Measurements from ENCODE around the gene ADAMTS17. TPM values are rescaled to one million over a fixed set of nuclear protein-coding genes. Genes with fewer than 3 reads are reported as not detected.

The ADAMTS17 gene
- total RNA-seq, 4 donors from 2014 or later: 4.5 to 11.4 (median 6.6) TPM

DNA sequence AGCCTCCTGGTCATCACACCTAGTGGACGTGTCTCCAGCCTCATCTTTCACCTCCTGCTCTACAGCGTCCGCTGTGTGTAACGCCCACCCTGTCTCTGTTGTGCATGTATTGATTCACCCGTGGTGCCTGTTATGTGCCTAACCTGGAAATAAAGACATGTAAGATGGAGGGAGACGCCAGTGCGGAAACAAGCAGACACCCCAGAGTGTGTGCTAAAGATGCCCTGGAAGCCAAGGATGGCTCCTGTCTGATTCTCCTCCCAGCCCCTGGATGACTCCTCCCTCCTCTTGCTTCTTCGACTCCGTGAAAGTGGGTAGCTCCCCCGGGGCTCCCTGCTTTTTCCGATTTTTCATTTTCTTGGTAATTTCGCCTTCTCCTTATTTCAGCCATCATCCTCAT, 241.8 kb downstream of the ADAMTS17 start:
- TF ChIP-seq CTCF (IDR thresholded peaks at IDR 0.05) (no peak), POLR2A (IDR thresholded peaks at IDR 0.05) (no peak)
- no peak overlapping the region for H3K27ac ChIP-seq
- no peaks in the 10 kb centered on the region for H3K27me3 ChIP-seq
- H3K4me1 ChIP-seq: no peaks in the 10 kb centered on the region
- 91 to 95% methylated on average over 7 to 12 of the region's 12 CpGs for WGBS, 2 donors
- no peak overlapping the region for H3K4me3 ChIP-seq
- intact Hi-C loops (cut with DNase I): no loop called here
- no peak for DNase-seq
- H3K36me3 ChIP-seq: no peaks in the 10 kb centered on the region
- H3K9me3 ChIP-seq: no peaks in the 10 kb centered on the region

DNA sequence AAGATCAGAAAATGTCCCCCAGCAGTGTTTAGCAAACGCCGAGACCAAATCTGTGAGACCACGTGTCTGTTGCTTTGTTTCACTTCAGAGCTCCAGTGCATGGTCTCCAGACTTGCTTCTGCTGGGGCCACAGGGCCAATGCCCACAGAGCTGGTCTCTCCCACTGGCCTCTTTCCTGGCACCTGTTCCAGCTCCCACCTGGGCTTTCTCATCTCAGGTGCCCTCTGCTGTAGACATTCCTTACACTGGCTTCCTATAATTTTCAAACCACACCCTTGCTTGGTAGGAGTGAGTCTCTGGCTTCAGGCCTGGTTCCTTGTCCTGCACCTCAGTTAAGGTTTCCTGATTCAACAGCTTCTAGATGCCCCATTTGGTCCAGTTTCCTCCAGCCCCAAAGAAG, 243.1 kb downstream of the ADAMTS17 start:
- TF ChIP-seq CTCF (IDR thresholded peaks at IDR 0.05) (no peak), POLR2A (IDR thresholded peaks at IDR 0.05) (no peak)
- intact Hi-C loops (cut with DNase I): no loop called here
- H3K9me3 ChIP-seq: no peaks in the 10 kb centered on the region
- no peaks in the 10 kb centered on the region for H3K36me3 ChIP-seq
- H3K27me3 ChIP-seq: no peaks in the 10 kb centered on the region
- DNase-seq: no peak
- H3K4me3 ChIP-seq: no peak overlapping the region
- H3K4me1 ChIP-seq: no peaks in the 10 kb centered on the region
- no peak overlapping the region for H3K27ac ChIP-seq
- WGBS, 2 donors: 89 to 100% methylated on average over 2 to 3 of the region's 3 CpGs

- no peak for DNase-seq
- no peaks in the 10 kb centered on the region for H3K9me3 ChIP-seq
- WGBS, 2 donors: 79 to 89% methylated on average over 9 to 11 of the region's 13 CpGs
- TF ChIP-seq CTCF (IDR thresholded peaks at IDR 0.05) (no peak), POLR2A (IDR thresholded peaks at IDR 0.05) (no peak)
- no peaks in the 10 kb centered on the region for H3K36me3 ChIP-seq
- H3K27me3 ChIP-seq: no peaks in the 10 kb centered on the region
- no peaks in the 10 kb centered on the region for H3K4me1 ChIP-seq
- intact Hi-C loops (cut with DNase I): no loop called here
- H3K27ac ChIP-seq: no peak overlapping the region
- no peak overlapping the region for H3K4me3 ChIP-seq
Observed at GRCh38 chr15:100097342-100098127, 244.2 kb downstream of the ADAMTS17 start.

DNA sequence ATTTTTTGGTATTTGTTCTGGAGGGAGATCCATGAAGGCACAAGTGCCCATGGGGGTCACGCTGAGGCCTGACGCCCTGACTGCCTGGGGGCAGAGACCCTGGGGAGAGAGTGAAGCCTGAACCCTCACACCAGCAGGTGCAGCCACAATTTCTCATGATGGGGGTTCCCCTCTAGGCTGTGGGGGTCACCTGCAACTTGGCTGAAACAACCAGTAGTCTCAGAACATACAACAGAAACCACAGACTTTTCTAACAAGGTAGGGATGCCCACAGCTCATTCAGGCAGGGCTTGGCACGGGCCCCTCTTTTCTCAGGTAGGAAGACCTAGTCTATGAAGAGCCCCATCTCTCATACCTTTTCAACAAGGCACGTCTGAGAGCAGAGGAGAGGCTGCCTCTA, 245.1 kb downstream of the ADAMTS17 start:
- Histone ChIP-seq H3K4me3 (no peak overlapping the region), H3K27me3 (no peaks in the 10 kb centered on the region), H3K36me3 (no peaks in the 10 kb centered on the region), H3K9me3 (no peaks in the 10 kb centered on the region), H3K4me1 (no peaks in the 10 kb centered on the region), H3K27ac (no peak overlapping the region)
- intact Hi-C loops (cut with DNase I): no loop called here
- no peak for DNase-seq
- TF ChIP-seq POLR2A (IDR thresholded peaks at IDR 0.05) (no peak), CTCF (IDR thresholded peaks at IDR 0.05) (no peak)
- 66 to 83% methylated on average over 3 to 4 of the region's 4 CpGs for WGBS, 2 donors

GRCh38 chr15:100096248-100096600, 245.6 kb downstream of the ADAMTS17 start:
- no peaks in the 10 kb centered on the region for H3K27me3 ChIP-seq
- TF ChIP-seq CTCF (IDR thresholded peaks at IDR 0.05) (no peak), POLR2A (IDR thresholded peaks at IDR 0.05) (no peak)
- no peaks in the 10 kb centered on the region for H3K36me3 ChIP-seq
- DNase-seq: no peak
- no peaks in the 10 kb centered on the region for H3K9me3 ChIP-seq
- intact Hi-C loops (cut with DNase I): no loop called here
- H3K4me3 ChIP-seq: no peak overlapping the region
- no peaks in the 10 kb centered on the region for H3K4me1 ChIP-seq
- WGBS, 2 donors: 86 to 90% methylated on average over 9 of the region's 9 CpGs
- H3K27ac ChIP-seq: no peak overlapping the region
